NCI-H748 treated with DMSO at 0.1 percent for 48 hours (cell line): ENCODE results near the gene ARHGAP18.
"Not testable (repeated sequence)": the region's sequence is repeated elsewhere in the genome, so short reads cannot be mapped to it uniquely, and the experiment has no call there.

Experiments used
- DNase-seq: peaks from one replicate; lab custom pipeline; 2025; lab: John Stamatoyannopoulos, UW

Gene ARHGAP18

DNA sequence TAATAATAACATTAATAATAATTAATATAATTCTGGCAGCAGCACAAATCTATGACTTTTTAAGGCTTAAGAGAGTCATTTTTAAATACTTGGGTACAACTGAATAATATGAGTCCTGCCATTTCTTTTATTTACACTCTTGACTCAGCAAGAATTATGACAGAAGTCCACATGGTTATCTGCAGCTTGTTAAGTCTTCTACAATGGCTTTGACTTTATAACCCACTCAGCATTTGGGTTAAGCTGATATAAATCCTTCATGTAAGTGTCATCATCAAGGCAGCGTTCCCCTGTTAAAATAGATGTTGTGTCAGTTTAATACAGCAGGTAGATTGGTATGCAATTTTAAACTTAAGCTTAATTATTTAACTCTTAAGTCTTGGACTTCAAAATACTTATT lies 131.7 kb downstream of the ARHGAP18 start:
- DNase-seq: no peak

DNA sequence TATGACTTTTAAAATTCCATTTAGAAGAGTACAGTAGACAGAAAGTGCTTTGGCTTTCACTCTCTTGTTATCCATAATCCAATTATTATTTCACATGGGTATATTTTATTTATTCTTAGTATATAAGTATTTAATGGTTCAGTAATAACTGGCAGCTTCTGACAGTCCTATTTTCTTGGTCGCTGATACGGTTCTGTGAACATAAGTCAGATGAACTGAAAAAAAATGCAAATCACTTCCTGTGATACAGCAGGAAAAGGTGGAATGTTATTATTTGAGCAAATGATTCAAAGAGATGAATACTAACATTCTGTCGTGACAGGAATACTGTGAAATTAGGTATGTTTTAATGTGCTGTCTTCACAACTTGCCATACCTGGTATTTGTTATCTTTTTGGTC lies 132.3 kb downstream of the ARHGAP18 start:
- no peak for DNase-seq

DNA sequence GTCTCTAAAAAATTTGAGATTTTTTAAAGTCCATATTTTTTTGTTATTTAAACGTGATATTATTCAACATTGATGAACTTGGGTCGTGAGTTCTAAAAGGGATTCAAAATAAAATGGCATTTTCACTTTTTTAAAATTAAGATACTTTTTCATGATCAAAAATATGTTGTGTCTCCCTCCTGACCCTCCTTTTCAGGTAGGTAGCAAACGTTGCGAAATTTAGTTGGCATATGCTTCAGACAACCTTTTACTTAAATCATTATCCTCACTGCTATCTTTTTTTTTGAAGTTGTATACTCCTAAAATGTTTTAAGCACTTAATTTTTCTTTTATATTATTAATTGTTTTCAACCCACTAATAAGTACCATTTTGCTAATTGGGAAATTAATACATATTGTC lies 133.5 kb downstream of the ARHGAP18 start:
- no peak for DNase-seq

DNA sequence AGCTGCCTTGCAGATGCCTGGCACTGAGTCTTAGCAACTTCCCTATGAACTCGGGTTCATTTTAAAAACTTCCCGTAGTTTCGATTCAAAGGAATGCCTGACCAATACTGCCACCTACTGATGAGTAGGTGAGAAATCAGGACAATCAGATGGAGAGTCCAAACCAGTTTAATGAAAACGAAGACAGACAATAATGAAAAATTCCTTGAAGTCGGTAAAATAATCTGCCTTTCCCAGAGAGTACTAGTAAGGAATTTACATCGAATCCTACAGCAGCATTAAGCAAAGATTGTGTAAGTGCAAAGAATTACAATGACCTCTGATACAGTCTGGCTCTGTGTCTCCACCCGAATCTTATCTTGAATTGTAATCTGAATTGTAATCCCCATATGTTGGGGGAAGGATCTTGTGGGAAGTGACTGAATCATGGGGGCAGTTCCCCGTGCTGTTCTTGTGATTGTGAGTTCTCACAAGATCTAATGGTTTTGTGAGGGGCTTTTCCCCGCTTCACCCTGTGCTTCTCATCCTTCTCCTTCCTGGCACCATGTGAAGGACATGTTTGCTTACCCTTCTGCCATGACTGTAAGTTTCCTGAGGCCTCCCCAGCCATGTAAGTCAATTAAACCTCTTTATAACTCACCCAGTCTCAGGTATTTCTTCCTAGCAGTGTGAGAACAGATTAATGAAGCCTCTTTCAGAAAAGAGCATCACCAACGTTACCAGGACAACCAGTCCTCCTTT lies 134.4 kb downstream of the ARHGAP18 start:
- DNase-seq: peak; percentile 23

DNA sequence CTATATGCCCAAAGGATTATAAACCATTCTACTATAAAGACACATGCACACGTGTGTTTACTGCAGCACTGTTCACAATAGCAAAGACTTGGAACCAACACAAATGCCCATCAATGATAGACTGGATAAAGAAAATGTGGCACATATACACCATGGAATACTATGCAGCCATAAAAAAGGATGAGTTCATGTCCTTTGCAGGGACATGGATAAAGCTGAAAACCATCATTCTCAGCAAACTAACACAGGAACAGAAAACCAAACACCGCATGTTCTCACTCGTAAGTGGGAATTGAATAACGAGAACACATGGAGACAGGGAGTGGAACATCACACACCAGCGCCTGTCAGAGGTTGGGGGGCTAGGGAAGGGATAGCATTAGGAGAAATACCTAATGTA lies 135.4 kb downstream of the ARHGAP18 start:
- not testable (repeated sequence) for DNase-seq

DNA sequence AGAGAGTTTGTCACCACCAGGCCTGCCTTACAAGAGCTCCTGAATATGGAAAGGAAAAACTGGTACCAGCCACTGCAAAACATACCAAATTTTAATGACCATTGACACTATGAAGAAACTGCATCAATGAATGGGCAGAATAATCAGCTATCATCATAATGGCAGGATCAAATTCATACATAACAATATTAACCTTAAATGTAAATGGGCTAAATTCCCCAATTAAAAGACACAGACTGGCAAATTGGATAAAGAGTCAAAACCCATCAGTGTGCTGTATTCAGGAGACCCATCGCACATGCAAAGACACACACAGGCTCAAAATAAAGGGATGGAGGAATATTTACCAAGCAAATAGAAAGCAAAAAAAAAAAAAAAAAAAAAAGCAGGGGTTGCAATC lies 139.0 kb downstream of the ARHGAP18 start:
- DNase-seq: not testable (repeated sequence)

DNA sequence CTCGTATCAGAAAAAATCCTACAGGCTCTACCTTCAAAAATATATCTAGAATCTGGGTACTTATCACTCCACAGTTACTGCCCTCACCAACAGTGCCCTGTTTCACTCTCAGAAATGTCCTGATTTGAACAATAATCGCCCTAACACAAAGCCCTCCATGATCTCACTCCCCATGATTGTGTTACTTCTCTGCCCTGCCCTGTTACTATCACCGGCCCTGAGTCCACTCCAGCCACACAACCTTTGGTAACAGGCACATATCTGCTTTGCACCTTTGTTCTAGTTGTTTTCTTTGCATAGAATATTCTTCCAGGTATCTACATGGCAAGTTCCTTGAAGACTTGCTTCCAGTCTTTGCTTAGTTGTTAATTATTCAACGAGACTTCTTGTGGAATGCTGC lies 142.0 kb downstream of the ARHGAP18 start:
- DNase-seq: no peak

DNA sequence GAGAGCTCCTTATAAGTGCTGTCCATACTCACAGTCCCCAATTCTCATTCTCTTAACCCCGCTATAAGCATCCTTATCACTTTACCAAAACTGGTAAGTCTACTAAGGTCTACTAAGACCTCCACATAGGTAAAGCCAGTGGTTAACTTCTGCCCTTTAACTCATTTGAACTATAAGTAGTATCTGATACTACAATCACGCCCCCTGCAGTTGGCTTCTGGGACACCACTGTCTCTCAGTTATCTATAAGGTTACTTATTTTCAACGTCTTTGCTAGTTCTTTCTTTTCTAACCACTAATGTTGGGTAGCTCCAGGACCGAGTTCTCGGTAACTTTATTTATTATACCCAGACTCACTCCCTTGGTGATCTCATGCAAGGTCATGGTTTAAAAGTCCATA lies 142.6 kb downstream of the ARHGAP18 start:
- no peak for DNase-seq

DNA sequence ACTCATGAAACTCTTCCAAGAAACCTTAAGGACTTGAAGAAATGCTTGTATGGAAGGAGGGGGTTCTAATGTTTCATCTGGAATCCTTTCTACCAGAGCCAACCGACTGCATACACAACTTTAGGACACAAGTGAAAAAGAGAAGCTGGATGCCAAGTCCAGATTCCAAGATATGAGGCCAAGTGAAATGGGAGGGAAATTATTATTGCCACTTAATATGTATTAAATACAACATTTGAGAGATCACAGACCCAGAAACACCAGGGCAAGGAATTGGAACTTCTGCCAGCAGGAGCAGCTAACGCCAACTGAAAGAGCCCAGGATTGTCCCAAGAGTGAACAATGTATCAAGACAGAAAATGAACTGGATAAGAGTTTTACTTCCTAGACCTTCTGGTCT lies 144.2 kb downstream of the ARHGAP18 start:
- DNase-seq: no peak

DNA sequence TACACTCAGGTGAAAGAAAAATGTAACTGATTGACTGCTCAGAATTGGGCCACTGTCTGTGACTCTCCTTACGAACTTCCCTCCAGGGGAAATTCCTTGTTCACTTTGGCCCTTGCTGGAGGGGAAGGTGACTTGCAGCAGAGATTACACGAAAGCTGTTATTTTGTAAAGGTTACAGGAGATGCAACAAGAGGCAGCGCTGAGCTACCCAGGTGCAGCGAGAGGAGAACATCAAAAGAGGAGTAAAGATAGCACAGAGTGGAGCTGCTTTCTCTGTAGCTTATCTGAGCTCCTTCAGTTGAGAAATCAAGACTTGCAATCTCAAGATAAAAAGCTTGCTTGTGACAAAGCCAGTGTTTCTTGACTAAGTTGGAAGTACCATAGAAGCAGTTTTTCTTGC lies 144.6 kb downstream of the ARHGAP18 start:
- no peak for DNase-seq

DNA sequence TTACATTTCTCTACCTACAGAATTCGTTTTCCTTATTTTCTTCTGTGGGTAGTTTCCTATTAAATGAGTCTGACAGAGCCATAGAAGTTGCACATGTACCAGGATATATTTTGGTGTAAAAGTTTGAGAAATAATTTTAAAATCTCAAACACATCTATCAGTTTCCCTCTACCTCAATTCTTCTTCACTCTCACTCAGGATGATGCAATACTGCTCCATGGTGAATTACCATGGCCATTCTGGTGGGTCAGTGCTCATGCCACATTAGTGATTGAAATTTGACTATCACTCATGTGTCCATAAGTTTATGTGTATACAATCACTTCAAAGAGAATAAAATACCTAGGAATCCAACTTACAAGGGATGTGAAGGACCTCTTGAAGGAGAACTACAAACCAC lies 151.7 kb downstream of the ARHGAP18 start:
- no peak for DNase-seq

DNA sequence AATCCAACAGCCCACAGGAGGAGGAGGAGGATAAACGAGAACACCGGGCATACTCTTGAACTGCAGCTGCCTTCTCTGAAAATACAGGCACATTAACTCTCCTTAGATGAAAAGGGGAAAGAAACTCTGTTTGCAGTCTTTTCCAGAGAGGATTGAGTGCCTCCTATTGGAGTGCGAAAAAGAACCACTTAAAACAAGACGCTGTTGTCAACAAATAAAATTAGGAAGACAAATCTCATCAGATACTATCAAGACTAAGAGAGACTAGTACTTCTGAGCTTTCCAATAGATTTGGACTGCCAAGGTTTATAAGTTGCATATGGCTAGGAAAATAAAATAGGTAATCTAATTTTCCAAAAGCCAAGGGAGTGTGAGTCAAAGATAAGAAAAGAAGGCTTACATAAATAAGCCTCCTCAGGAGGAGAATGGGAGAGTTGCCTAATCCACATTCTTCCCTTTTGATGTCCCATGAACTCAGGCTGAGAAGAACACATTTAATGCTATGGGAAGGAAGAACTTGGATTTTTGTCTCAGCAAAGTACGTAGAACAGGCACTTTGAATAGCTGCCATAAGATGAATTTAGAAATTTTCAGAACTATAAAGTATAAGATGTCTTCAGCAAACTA lies 154.7 kb downstream of the ARHGAP18 start:
- DNase-seq: no peak

DNA sequence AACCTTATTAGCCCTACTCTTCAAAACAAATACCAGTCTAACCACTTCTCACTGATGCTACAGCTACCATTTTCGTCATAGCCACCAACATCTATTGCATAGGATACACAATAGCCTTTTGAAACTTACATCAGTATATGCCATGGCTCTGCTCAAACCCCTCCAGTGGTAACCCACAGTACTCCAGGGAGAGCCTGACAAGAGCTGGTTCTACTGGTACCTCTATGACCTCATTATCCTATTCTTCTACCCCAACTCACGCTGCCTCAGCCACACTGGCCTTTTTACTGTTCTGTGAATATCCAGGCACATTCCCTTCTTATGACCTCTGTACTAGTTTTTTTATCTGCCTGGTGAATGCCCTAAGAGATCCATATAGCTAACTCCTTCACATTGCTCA lies 157.6 kb downstream of the ARHGAP18 start:
- no peak for DNase-seq

DNA sequence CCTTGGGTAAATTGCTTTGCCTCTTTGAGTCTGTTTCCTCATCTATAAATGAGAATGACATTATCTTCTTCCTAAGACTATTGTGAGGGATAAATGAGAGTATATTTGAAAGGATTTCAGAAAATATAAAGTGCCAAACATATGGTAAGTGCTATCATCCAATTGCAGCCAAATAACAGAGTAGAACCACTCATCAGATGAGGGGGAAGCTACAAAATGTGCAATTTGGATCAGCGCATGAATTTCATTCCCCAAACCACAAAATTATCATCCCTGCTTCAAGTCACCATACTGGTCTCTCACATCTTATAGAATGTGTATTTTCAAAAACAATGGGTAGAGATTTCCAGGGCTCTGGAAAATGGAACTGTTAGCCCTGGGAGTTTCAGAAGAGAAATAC lies 158.5 kb downstream of the ARHGAP18 start:
- DNase-seq: no peak

DNA sequence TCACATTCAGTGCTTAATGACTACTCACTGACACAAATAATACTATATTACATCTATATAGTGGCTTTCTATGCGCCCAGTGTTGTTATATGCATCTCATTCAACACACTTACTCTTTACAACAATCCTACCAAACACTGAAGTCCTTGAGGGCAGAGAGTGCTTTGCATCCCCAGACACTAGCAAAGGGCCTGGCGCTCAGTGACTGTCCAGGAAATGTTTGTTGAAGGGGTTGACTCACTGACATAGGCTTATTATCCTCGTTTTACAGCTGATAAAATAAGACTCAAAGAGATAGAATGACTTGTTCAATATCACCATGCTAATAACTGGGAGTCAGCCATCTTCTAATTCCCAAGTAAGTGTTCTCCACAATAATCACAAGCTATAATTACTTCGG lies 163.3 kb downstream of the ARHGAP18 start:
- no peak for DNase-seq

DNA sequence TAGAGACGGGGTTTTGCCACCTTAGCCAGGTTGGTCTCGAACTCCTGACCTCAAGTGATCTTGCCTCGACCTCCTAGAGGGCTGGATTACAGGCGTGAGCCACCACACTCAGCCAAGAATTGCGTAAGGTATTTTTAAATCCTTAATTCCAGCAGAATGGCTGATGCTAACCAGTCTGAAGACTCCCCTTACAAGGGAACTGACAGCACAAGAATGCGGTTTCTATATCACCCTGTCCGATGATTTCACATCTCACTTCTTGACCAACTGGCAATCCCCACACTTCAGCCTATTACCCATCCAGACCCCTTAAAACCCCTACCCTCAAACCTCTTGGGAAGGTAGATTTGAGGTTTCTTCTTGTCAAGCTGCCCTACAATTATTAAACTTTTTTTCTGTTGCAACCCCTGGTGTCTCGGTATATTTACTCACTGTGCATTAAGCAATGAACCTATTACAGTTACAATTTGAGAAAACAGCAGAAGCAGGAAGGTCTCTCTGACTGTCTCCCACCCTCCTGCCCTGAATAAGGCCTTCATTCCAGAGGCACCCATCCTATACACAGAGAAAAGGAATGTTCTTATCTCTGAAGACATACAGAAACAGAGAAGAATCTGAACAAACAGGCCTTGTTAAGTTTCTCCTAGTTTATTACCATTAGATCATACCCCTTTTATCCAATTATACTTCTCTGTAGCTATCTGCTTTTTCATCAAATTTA lies 164.9 kb downstream of the ARHGAP18 start:
- no peak for DNase-seq

DNA sequence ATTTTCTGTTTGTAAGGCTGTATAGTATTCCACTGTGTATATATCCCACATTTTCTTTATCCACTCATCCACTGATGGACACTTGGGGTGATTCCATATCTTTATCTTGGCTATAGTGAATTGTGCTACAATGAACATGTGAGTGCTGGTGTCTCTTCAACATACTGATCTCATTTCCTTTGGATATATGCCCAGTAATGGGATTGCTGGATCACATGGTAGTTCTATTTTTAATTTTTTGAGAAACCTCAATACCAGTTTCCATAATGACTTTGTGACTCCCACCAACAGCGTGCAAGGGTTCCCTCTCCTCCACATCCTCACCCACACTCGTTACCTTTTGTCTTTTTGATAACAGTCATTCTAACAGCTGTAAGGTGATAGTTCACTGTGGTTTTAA lies 166.0 kb downstream of the ARHGAP18 start:
- no peak for DNase-seq

DNA sequence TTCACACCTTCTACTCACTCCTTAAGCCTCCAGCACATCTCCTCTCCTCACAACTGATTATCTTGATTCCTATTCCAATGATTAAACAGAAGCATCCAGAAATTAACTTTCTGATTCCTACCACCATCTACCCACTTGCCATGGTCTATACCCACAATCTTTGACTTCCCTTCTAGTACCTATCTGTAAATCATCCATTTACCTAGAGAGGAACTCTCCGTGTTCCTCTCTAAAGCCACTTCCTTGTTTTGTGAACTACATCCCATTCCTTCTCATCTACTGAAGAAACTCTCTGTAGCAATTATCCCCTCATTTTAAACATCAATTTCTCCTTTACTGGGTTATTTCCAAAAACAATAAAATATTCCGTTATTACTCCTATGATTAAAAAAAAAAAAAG lies 167.3 kb downstream of the ARHGAP18 start:
- no peak for DNase-seq

DNA sequence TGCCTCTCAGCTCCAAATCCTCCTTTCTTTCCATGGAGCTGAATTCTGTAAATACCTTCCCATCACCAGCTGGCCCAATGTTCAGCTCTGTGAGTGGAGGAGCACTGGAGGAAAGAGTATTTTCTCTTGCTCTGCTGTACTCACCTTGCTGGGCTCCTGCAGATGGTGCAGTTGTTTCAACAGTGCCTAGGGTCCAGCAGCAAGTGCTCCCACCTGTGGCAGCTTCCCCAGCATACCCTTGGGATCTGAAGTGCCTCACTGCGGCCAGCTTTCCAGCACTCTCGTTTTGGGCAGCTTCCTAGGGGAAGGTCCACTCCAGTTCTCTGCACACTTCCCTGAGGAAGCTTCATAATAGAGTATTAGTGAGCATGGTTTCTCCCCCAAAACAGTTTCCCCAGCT lies 170.9 kb downstream of the ARHGAP18 start:
- DNase-seq: no peak

DNA sequence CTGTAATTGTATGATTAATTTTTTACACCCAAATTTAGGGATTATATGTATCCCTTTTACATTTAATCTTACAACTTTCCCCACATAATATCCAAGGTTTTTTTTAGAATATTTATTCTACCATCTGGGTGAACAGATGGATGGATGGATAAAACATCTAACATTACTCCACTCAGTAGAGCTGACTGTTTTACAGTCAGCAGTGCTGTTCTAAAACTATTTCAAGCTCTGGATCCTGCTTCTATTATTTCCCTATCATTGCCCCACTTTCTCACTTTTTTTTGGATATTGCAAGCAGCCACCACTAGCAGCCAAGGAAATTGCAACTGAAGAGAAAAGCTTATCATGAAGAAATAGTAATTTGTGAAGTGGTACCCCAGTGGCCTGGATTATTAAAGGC lies 173.7 kb downstream of the ARHGAP18 start:
- DNase-seq: no peak

DNA sequence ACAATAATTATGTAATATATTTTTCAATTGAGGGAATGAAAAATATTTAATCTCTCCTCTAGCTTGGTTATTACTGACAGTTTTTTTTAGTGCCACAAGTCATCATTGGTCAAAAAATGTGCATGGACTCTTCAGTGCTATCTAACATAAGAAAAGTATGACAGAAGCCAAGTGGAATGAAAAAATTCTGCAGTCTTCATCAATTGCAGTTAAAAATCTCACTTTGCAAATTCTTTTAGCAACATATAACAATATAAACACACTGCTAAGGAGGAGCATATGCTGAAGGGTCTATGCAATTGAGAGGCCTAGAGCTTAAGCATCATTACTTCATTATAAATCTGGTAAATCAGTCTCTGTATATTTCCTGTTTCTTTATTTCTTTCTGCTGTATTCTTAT lies 175.1 kb downstream of the ARHGAP18 start:
- no peak for DNase-seq
